ENCODE data around the gene PCP4L1.

- TF ChIP-seq REST (IDR thresholded peaks at IDR 0.05; ENCODE audit: insufficient replicate concordance, low read depth) (no peak), CTCF (IDR thresholded peaks at IDR 0.05; ENCODE audit: insufficient read depth, low read length) (no peak), GABPA (IDR thresholded peaks at IDR 0.05; ENCODE audit: low read depth) (no peak)
Observed at GRCh38 chr1:161229896-161230295, 28.6 kb upstream of the PCP4L1 start.

All from HL-60 (cell line).